ENCODE data around the gene CDK19. TPM values are rescaled to one million over a fixed set of nuclear protein-coding genes. Genes with fewer than 3 reads are reported as not detected.

Gene CDK19
- total RNA-seq, 4 donors from 2014 or later, result 12.9 to 23.2 (median 13.2) TPM

DNA sequence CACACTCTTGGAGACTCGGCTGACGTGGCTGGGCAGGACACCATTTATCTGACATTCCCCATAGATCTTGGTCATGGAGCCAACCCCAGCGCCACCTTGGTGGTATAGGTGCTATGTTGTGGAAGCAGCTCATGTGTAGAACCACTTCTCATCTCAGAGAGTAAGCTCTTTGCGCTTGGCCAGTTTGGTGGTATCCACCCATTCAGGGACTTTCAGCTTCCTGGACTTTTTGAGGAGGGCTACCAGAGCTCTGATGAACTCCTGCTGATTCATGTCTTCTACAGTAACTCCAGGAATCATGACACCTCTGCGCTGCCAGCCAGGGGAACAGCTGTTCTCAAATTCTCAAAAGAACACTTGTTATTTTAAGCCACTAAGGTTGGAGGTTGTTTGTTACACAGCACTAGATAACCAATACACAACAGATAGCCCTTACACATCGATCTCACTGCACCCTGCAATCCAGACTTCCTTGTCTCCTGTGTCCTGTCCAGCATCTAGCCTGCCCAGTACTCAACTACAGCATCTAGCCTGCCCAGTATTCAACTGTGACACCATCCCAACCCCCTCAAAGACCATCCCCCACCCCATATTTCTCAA lies 252.9 kb downstream of the CDK19 start:
- ATAC-seq, result no peak
- WGBS, 2 donors (ENCODE audit: low coverage in 1 of 2), result 89 to 94% methylated on average over 2 to 5 of the region's 6 CpGs
- TF ChIP-seq POLR2A (IDR thresholded peaks at IDR 0.05), result no peak
- TF ChIP-seq CTCF (IDR thresholded peaks at IDR 0.05), result no peak
- no peak for TF ChIP-seq POLR2AphosphoS5 (IDR thresholded peaks at IDR 0.05)
- TF ChIP-seq EP300 (IDR thresholded peaks at IDR 0.05), result no peak
- Histone ChIP-seq H3K4me3 (no peak overlapping the region), H3K9me3 (peaks cover 0 to 8% (median 0%) of the 10 kb centered on the region in 3 donors), H3K27me3 (no peaks in the 10 kb centered on the region), H3K4me1 (no peaks in the 10 kb centered on the region), H3K27ac (no peak overlapping the region), H3K36me3 (no peaks in the 10 kb centered on the region)

- Histone ChIP-seq H3K4me3 (no peak overlapping the region), H3K27ac (no peak overlapping the region), H3K9me3 (peaks cover 0 to 8% (median 0%) of the 10 kb centered on the region in 3 donors), H3K36me3 (no peaks in the 10 kb centered on the region), H3K4me1 (no peaks in the 10 kb centered on the region), H3K27me3 (no peaks in the 10 kb centered on the region)
- TF ChIP-seq POLR2A (IDR thresholded peaks at IDR 0.05), result no peak
- TF ChIP-seq CTCF (IDR thresholded peaks at IDR 0.05), result no peak
- no peak for TF ChIP-seq EP300 (IDR thresholded peaks at IDR 0.05)
- TF ChIP-seq POLR2AphosphoS5 (IDR thresholded peaks at IDR 0.05), result no peak
- no peak for ATAC-seq
Observed at GRCh38 chr6:110561696-110562095, 253.6 kb downstream of the CDK19 start.

- H3K27ac ChIP-seq, result no peak overlapping the region
- H3K36me3 ChIP-seq, result no peaks in the 10 kb centered on the region
- no peaks in the 10 kb centered on the region for H3K27me3 ChIP-seq
- WGBS, 2 donors (ENCODE audit: low coverage in 1 of 2), result 87 to 94% methylated on average over 4 to 5 of the region's 5 CpGs
- H3K9me3 ChIP-seq, result peaks cover 0 to 8% (median 0%) of the 10 kb centered on the region in 3 donors
- TF ChIP-seq POLR2A (IDR thresholded peaks at IDR 0.05), result no peak
- TF ChIP-seq POLR2AphosphoS5 (IDR thresholded peaks at IDR 0.05), result no peak
- no peak for TF ChIP-seq CTCF (IDR thresholded peaks at IDR 0.05)
- no peak for TF ChIP-seq EP300 (IDR thresholded peaks at IDR 0.05)
- no peak for ATAC-seq
- H3K4me3 ChIP-seq, result no peak overlapping the region
- no peaks in the 10 kb centered on the region for H3K4me1 ChIP-seq
Observed at GRCh38 chr6:110561008-110561396, 254.3 kb downstream of the CDK19 start.

DNA sequence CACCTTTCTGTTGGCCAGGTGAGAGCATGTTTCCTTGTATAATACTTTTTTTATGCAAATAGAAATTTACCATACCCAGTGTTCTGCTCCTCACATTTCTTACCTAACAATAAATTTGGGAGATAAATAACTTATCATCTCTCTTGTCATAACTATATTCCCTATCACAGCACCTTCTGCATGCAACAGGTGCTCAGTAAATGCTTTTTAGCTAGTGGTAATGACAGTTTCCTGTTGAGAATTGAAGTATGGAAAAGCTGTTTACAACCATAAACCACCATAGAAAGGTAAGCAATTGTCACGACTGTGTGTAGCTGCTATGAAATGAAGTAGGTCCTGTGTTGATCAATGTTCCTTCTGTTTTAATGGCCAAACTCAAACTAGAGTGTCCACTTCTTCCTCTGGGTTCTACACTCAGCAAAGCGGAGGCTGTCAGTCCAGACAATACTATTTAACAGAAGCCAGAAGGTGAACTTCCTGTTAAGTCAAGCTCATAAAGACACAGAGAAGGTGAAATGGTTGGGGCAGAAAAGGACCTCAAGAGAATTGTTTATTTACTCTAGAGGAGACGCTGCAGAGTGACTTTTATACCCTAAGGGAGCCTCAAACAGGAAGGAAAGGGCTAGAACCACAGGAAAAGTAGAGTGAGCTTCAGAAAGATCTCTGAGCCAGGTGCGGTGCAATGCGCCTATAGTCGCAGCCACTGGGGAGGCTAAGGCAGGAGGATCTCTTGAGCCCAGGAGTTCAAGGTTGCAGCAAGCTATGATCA lies 254.8 kb downstream of the CDK19 start:
- Histone ChIP-seq H3K27ac (no peak overlapping the region), H3K4me3 (no peak overlapping the region), H3K27me3 (no peaks in the 10 kb centered on the region), H3K4me1 (no peaks in the 10 kb centered on the region), H3K9me3 (peaks cover 0 to 8% (median 0%) of the 10 kb centered on the region in 3 donors), H3K36me3 (no peaks in the 10 kb centered on the region)
- no peak for ATAC-seq
- TF ChIP-seq POLR2AphosphoS5 (IDR thresholded peaks at IDR 0.05) (no peak), POLR2A (IDR thresholded peaks at IDR 0.05) (no peak), CTCF (IDR thresholded peaks at IDR 0.05) (no peak), EP300 (IDR thresholded peaks at IDR 0.05) (no peak)
- WGBS, 2 donors (ENCODE audit: low coverage in 1 of 2), result 57% methylated on average over 4 to 6 of the region's 6 CpGs

Small RNA genes lying within 50 kb of the gene (small RNA-seq; reads per million reads assigned to genes)
- gene RNU6-1115P (0 reads per million in 4 donors), gene RNU6-957P (0 to 0.27 (median 0) reads per million in 4 donors), gene SNORA40C (0 reads per million in 4 donors)

Other genes starting within 250 kb of the CDK19 start
- 10 to 100 TPM; 51.4 to 96.5 (median 79.0) TPM for gene AMD1, start 59.3 kb upstream of the CDK19 start, total RNA-seq
- 10 to 100 TPM; 38.5 to 51.4 (median 45.8) TPM for gene GTF3C6, start 143.2 kb upstream of the CDK19 start, total RNA-seq
- 10 to 100 TPM; 18.4 to 27.2 (median 22.2) TPM for gene RPF2, start 166.6 kb upstream of the CDK19 start, total RNA-seq